Testis (tissue), 2 donors: ENCODE data around the gene MIF4GD.

Experiments
- POLR2A ChIP-seq: fragments of 450-650 bp; IDR thresholded peaks from one replicate; pipeline ENCODE4 v1.6.1; 2017; ENCODE audit warnings: antibody characterized with exemption, mild to moderate bottlenecking, moderate library complexity
- TF ChIP-seq, protein P1 (sequence below), 3 experiments: fragments of 450-650 bp in 2 of 3; fragments of 200-600 bp in 1 of 3; sonication (generic) in 1 of 3; IDR thresholded peaks; one replicate each; pipeline ENCODE4 v1.5.1; 2016 to 2019; ENCODE audit warnings: antibody characterized with exemption in 3 of 3, mild to moderate bottlenecking in 2 of 3, moderate library complexity in 1 of 3

DNA sequence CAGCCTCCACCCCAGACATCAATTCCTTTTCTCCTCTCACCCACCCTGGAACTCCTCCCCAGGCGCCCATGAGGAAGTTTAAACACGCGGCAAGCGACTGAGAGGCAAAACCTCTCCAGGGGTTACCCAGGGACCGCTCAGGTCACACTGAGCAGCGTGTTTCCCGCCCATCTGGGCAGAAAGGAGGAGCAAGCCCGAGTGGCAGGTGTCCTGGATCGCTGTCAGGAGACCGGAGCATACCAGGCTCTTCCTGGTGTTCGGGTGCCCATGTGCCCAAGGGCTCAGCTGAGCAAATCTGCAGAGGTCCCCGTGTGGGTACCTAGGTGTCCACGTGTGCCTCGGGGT lies 17.7 kb upstream of the MIF4GD start:
- TF ChIP-seq, protein P1, sequence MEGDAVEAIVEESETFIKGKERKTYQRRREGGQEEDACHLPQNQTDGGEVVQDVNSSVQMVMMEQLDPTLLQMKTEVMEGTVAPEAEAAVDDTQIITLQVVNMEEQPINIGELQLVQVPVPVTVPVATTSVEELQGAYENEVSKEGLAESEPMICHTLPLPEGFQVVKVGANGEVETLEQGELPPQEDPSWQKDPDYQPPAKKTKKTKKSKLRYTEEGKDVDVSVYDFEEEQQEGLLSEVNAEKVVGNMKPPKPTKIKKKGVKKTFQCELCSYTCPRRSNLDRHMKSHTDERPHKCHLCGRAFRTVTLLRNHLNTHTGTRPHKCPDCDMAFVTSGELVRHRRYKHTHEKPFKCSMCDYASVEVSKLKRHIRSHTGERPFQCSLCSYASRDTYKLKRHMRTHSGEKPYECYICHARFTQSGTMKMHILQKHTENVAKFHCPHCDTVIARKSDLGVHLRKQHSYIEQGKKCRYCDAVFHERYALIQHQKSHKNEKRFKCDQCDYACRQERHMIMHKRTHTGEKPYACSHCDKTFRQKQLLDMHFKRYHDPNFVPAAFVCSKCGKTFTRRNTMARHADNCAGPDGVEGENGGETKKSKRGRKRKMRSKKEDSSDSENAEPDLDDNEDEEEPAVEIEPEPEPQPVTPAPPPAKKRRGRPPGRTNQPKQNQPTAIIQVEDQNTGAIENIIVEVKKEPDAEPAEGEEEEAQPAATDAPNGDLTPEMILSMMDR (IDR thresholded peaks at IDR 0.05) = no peak
- no peak for TF ChIP-seq POLR2A
